Amniotic stem cell (primary cell): ENCODE measurements around the gene SPEF2.

Experiments used
- DNase-seq: peaks from one replicate; lab custom pipeline; 2025; lab: John Stamatoyannopoulos, UW

The SPEF2 gene

DNA sequence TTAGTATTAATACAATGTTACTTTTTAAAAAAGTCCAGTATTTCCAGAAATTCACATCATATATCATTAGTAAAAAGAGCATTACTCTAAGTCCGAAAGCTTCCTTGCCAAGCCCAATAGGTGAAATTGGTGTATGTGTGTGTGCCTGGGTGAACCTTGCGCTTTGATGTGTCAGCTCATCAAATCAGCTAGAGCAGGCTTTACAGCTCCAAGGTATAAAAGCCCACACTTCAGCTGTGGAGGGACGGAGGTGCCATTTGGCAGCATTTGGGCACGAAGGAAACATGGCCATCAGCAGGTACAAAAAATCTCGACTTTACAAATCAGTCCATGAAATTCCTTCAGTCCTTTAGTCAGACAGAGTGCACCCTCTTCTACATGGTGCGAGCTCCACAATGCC, 162.6 kb downstream of the SPEF2 start:
- no peak for DNase-seq

DNA sequence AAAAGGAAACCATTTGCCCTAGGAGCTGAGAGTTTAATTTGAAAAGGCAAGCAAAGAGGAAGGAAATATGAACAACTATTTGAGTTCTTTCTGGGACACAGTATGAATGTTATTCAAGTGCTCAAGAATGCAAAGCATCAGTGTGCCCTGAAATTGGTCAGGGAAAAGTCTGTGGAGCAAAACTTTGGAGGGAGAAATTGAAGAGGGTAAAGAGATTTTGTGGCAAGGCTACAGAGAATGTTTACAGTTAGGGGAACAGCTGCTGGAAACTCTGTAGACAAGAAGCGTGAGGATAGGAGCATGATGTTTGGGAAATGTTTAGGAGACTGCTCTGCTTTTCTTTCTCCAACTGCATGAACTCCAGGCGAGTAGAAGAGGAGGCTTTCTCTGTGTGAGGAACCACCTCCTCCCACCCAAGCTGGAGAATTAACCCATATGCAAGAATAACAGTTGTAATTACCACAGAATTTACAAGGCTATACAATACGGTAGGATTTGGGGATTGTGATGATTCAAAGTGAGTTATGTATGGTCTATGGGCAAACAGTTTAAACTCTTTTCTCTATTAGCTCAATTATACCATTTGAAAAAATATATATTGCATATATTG, 163.6 kb downstream of the SPEF2 start:
- DNase-seq: no peak

DNA sequence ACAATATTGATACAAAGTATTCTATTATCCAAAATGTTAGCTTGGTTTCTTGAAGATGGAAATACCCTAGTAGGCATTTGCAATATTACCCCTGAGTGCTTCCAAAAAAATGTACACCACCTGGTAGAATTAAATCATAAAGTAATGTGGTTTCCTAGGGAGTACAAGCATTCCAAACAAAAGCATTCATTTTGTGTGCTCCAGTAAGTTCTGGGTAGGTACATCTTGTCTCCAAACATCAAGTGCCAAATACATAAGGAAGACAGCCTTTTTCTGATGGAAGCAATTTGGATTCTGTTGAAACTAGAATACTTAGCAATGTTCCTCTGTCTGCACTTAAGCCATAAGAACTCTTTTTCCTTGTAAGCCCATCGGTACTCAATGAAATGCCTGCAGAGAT, 165.9 kb downstream of the SPEF2 start:
- no peak for DNase-seq

GRCh38 chr5:35785601-35786085, 168.0 kb downstream of the SPEF2 start:
- DNase-seq: no peak

- no peak for DNase-seq
These were observed 171.1 kb downstream of the SPEF2 start for GRCh38 chr5:35788724-35789123.

DNA sequence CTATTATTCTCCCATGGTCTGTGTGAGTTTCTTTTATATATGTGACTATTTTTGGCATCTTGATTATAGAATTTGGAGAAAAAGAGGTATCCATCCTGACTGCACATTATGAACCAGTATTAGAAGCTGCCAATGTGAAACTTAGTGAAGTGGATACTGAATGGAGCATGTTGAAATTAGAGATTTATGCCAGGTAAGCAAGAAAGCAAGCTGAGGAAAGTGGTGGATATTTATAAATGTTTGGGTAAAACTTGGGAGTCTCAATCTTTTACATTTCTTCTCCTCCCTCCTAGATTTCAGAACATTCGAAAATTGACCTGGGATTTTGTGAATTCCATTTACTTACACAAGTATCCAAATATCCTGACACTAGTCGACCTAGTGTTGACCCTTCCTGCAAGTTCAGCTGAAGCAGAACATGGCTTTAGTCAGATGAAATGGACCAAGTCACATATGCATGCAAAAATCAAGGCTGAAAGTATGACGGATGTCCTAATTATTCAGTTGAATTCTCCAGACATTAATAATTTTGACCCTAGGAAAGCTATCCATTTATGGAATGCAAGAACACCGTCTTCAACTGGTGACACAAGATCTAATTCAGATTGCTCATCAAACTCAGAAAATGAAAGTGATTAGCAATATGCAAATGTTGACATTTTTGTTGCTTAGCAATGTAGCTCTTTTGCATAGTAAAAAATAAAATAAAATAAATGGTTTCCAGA, 172.2 kb downstream of the SPEF2 start:
- DNase-seq: peak; percentile 38

DNA sequence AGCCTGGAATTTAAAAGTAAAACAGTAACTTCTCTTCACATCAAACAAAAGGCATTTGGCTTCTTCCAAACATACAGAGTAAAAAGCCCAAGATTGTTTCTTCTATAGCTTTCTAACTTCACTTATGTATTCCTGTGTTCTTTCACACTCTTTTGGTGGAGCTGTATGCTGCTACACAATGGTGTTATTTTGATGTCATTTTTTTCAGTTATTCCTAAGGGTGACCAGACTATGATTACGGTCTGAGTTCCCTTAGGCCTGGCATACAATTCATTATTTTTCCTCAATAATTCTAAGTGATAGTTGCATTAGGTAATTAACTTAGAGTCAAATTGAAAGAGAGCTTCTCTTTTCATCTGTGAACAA, 172.8 kb downstream of the SPEF2 start:
- no peak for DNase-seq

GRCh38 chr5:35794328-35794619, 176.6 kb downstream of the SPEF2 start:
- DNase-seq: no peak

- no peak for DNase-seq
These were observed 177.2 kb downstream of the SPEF2 start for GRCh38 chr5:35794684-35795375.

GRCh38 chr5:35799181-35799580, 181.5 kb downstream of the SPEF2 start:
- no peak for DNase-seq

GRCh38 chr5:35799753-35800152, 182.1 kb downstream of the SPEF2 start:
- DNase-seq: no peak

- peak; percentile 36 for DNase-seq
These were observed 185.6 kb downstream of the SPEF2 start for GRCh38 chr5:35803191-35803651.

DNA sequence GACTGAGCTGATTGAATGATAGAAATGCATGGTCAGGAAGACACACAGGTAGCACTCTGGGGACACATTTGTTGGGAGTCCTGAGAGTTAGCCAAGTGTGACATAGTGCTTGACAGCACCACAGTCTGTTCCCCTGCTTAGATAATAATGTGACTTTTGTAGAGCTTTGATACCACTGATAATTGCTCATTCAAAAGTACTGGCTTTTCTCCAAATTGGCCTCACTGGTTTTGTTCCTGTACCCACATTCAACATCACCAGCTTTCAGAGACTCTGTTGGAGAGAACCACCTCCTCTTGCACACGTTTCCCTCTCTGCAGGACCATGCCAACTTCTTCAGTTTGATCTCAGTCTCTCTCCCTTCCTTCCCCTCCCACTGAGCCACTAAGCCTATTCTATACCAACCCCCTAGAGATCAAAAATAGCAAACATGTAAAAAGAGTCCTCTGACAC, 186.6 kb downstream of the SPEF2 start:
- no peak for DNase-seq

- no peak for DNase-seq
These were observed 187.2 kb downstream of the SPEF2 start for GRCh38 chr5:35804841-35805240.

- no peak for DNase-seq
These were observed 192.9 kb downstream of the SPEF2 start for GRCh38 chr5:35810601-35811000.

- DNase-seq: no peak
These were observed 193.6 kb downstream of the SPEF2 start for GRCh38 chr5:35811108-35811741.

GRCh38 chr5:35813521-35813920, 195.9 kb downstream of the SPEF2 start:
- DNase-seq: no peak

- no peak for DNase-seq
These were observed 197.7 kb downstream of the SPEF2 start for GRCh38 chr5:35815089-35815936.

DNA sequence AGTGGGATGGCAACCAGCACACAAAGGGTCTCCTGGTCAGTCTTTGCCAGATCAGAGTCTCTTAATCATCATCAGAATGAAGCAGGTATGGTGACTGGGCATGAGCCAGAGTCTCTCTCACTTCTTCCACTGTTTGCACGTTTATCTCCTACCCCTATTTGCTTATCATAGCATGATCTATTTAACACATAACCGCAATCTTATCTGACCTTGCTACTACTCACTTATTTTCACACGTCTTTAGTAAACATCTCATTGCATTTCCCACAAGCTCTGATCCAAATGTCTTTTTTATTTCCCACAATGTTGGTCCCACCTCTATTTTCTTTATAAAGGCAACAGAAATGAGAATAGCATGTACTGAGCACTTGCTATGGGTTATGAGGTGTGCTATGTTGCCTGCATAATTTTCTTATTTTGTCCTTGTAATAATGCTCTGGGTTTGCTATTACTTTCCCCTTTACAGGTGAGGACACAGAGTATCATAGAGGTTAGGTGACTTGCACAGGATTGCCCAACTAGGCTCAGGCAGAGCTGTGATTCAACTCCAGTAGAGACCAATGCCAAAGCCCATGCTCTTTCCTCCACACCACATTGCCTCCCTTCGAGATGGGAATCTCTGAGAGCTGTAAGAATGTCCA, 199.3 kb downstream of the SPEF2 start:
- no peak for DNase-seq

- DNase-seq: no peak
These were observed 201.4 kb downstream of the SPEF2 start for GRCh38 chr5:35819026-35819425.

DNA sequence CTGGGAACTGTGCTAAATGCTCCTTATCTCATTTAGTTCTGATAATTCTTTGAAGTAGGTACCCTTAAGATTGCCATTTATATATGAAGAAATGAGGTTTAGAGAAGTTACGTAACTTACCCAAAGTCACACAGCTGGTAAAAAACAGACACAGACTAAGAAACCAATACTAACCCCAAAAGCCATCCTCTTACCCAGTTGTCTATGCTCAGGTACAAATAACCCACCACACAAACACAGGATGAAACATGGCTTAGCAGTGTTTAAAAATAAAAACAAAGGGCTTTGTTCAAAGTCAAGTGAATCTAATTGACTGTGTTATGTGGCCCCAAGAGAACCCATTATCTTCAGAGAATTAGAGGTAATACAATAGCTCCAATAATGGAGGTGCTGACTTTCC, 202.0 kb downstream of the SPEF2 start:
- DNase-seq: no peak
